ENCODE measurements around the gene GDPD4.

GRCh38 chr11:77174559-77174958 is 126.9 kb downstream of the GDPD4 start:
- TF ChIP-seq CTCF (IDR thresholded peaks at IDR 0.05) (no peak), EHF (CRISPR knock-in tag; IDR thresholded peaks at IDR 0.05) (no peak), POLR2A (IDR thresholded peaks at IDR 0.05; ENCODE audit: low read length) (no peak), HOXA7 (CRISPR knock-in tag; IDR thresholded peaks at IDR 0.05) (no peak), EP300 (IDR thresholded peaks at IDR 0.05) (no peak), MAFK (IDR thresholded peaks at IDR 0.05; ENCODE audit: partially characterized antibody) (no peak), JUN (IDR thresholded peaks at IDR 0.05) (no peak), RAD21 (conservative IDR thresholded peaks at IDR 0.05 in 1 of 2, IDR thresholded peaks at IDR 0.05 in 1 of 2) (no peak)
